ENCODE data around the gene CCR9. TPM values are rescaled to one million over a fixed set of nuclear protein-coding genes. Genes with fewer than 3 reads are reported as not detected.

The CCR9 gene
- total and polyA plus RNA-seq, 8 donors, result 0.08 to 1.2 (median 1.1) TPM; not detected in 5

GRCh38 chr3:45881078-45882022 lies 5.0 kb upstream of the CCR9 start:
- Histone ChIP-seq H3K27ac (no peak overlapping the region), H3K9me3 (no peaks in the 10 kb centered on the region), H3K4me1 (no peaks in the 10 kb centered on the region), H3K4me3 (no peak overlapping the region), H3K36me3 (no peaks in the 10 kb centered on the region), H3K27me3 (no peaks in the 10 kb centered on the region)
- intact Hi-C loops (cut with DNase I; ENCODE audit: low total_unique reads), result no loop called here
- no peak for TF ChIP-seq POLR2A (IDR thresholded peaks at IDR 0.05)
- TF ChIP-seq POLR2AphosphoS5 (IDR thresholded peaks at IDR 0.05), result no peak
- no peak for TF ChIP-seq EP300 (IDR thresholded peaks at IDR 0.05)
- no peak for TF ChIP-seq CTCF (IDR thresholded peaks at IDR 0.05)
- DNase-seq, result peak in 1 of 2 donors; percentile 35
- 68 to 72% (median 70%) methylated on average over 8 of the region's 8 CpGs for WGBS, 5 donors

GRCh38 chr3:45884368-45885201 lies 1.8 kb upstream of the CCR9 start:
- intact Hi-C loops (cut with DNase I; ENCODE audit: low total_unique reads), result no loop called here
- no peaks in the 10 kb centered on the region for H3K4me1 ChIP-seq
- no peaks in the 10 kb centered on the region for H3K36me3 ChIP-seq
- WGBS, 5 donors, result 76 to 84% (median 81%) methylated on average over 23 of the region's 23 CpGs
- no peak overlapping the region for H3K27ac ChIP-seq
- no peak overlapping the region for H3K4me3 ChIP-seq
- DNase-seq, result no peak
- TF ChIP-seq EP300 (IDR thresholded peaks at IDR 0.05) (no peak), POLR2A (IDR thresholded peaks at IDR 0.05) (no peak), POLR2AphosphoS5 (IDR thresholded peaks at IDR 0.05) (no peak), CTCF (IDR thresholded peaks at IDR 0.05) (no peak)
- no peaks in the 10 kb centered on the region for H3K27me3 ChIP-seq
- H3K9me3 ChIP-seq, result no peaks in the 10 kb centered on the region

GRCh38 chr3:45887285-45887684 lies 942 bp downstream of the CCR9 start:
- 73 to 88% (median 80%) methylated on average over 4 of the region's 4 CpGs for WGBS, 5 donors
- Histone ChIP-seq H3K9me3 (no peaks in the 10 kb centered on the region), H3K4me3 (no peak overlapping the region), H3K4me1 (no peaks in the 10 kb centered on the region), H3K36me3 (no peaks in the 10 kb centered on the region), H3K27ac (no peak overlapping the region), H3K27me3 (no peaks in the 10 kb centered on the region)
- TF ChIP-seq CTCF (IDR thresholded peaks at IDR 0.05), result no peak
- TF ChIP-seq EP300 (IDR thresholded peaks at IDR 0.05), result no peak
- TF ChIP-seq POLR2AphosphoS5 (IDR thresholded peaks at IDR 0.05), result no peak
- TF ChIP-seq POLR2A (IDR thresholded peaks at IDR 0.05), result no peak
- intact Hi-C loops (cut with DNase I; ENCODE audit: low total_unique reads), result no loop called here
- DNase-seq, result no peak

GRCh38 chr3:45887759-45888511 lies 1.6 kb downstream of the CCR9 start:
- no peak for TF ChIP-seq CTCF (IDR thresholded peaks at IDR 0.05)
- TF ChIP-seq EP300 (IDR thresholded peaks at IDR 0.05), result no peak
- TF ChIP-seq POLR2AphosphoS5 (IDR thresholded peaks at IDR 0.05), result no peak
- no peak for TF ChIP-seq POLR2A (IDR thresholded peaks at IDR 0.05)
- no peaks in the 10 kb centered on the region for H3K4me1 ChIP-seq
- no peaks in the 10 kb centered on the region for H3K9me3 ChIP-seq
- no peak overlapping the region for H3K4me3 ChIP-seq
- intact Hi-C loops (cut with DNase I; ENCODE audit: low total_unique reads), result no loop called here
- no peak overlapping the region for H3K27ac ChIP-seq
- DNase-seq, result no peak
- 66 to 76% (median 69%) methylated on average over 7 of the region's 7 CpGs for WGBS, 5 donors
- H3K36me3 ChIP-seq, result no peaks in the 10 kb centered on the region
- no peaks in the 10 kb centered on the region for H3K27me3 ChIP-seq

Data from stomach (tissue), 9 donors.